Right lobe of liver (tissue), 6 donors: ENCODE data around the gene NTN4. TPM values are rescaled to one million over a fixed set of nuclear protein-coding genes. Genes with fewer than 3 reads are reported as not detected.
"Not testable (repeated sequence)": the region's sequence is repeated elsewhere in the genome, so short reads cannot be mapped to it uniquely, and the experiment has no call there.

Experiments used
- ATAC-seq, 4 donors: fragments of 200-7000 bp; cut with Tn5 transposase; one replicate each; pipeline ENCODE4 v1.9.1; 2020; ENCODE audit warnings: mild to moderate bottlenecking in 4 of 4, moderate library complexity in 4 of 4
- DNase-seq, 3 donors: peaks; one replicate each; pipeline ENCODE4 v3.0.0-alpha.2; 2020
- H3K27ac ChIP-seq, 3 donors: fragments of 200-600 bp; one replicate each; pipeline ENCODE4 v1.8.0; 2022
- H3K27me3 ChIP-seq, 2 donors: fragments of 200-600 bp; one replicate each; pipeline ENCODE4 v1.8.0; 2022
- H3K36me3 ChIP-seq, 4 donors: fragments of 200-600 bp; sonication (generic) in 1 of 4; one replicate each; pipeline versions ENCODE4 v1.5.1 to v1.8.0; 2017 to 2022; ENCODE audit warnings: control low read depth in 1 of 4
- H3K4me1 ChIP-seq, 4 donors: fragments of 200-600 bp; sonication (generic) in 1 of 4; one replicate each; pipeline versions ENCODE4 v1.5.1 to v1.8.0; 2017 to 2022; ENCODE audit warnings: control low read depth in 1 of 4
- H3K4me3 ChIP-seq, 3 donors: fragments of 200-600 bp; one replicate each; pipeline ENCODE4 v1.8.0; 2022
- H3K9me3 ChIP-seq, 4 donors: fragments of 200-600 bp; sonication (generic) in 1 of 4; one replicate each; pipeline versions ENCODE4 v1.5.1 to v1.8.0; 2017 to 2022; ENCODE audit warnings: control low read depth in 1 of 4
- POLR2A ChIP-seq: fragments of 450-650 bp; IDR thresholded peaks from one replicate; pipeline ENCODE4 v1.6.1; 2017; ENCODE audit warnings: antibody characterized with exemption, mild to moderate bottlenecking
- WGBS: methylation state at CpG from one replicate; pipeline ENCODE4 v1.1.6; 2018; ENCODE audit warnings: low coverage, low lambda C conversion rate; ENCODE audit not compliant: insufficient coverage; ENCODE audit errors: missing lambda C conversion rate; 5-methylcytosine and 5-hydroxymethylcytosine counted together
- intact Hi-C, 2 donors: fragments of 100-400 bp; cut with DNase I; formaldehyde crosslinking; loops; one replicate each; pipeline versions ENCODE4 v1.11.2 to v1.14.1; 2022
- total RNA-seq, 6 experiments: library from RNA; depleted of rRNA in 2 of 6; stranded (reverse); fragments of >200 nt in 2 of 6; fragmentation: NEBNext Ultra II Directional in 3 of 6; extraction: Animal tissue kit (Norgen Biotek cat#: 25700) in 3 of 6; gene quantifications; one replicate each; pipeline versions ENCODE4 v1.1.0 to v1.2.4, GENCODE V29; 2016 to 2023
- TF ChIP-seq, protein P1 (sequence below), 4 donors: fragments of 200-600 bp in 3 of 4; fragments of 450-650 bp in 1 of 4; IDR thresholded peaks; one replicate each; pipeline versions ENCODE4 v1.5.1 to v1.8.0; 2016 to 2022; ENCODE audit warnings: antibody characterized with exemption in 4 of 4, mild to moderate bottlenecking in 2 of 4
- donor health status: DM: no; HTN: yes; CAD: no.
- donor health status: DM: no; HTN: no; CAD: no.
- donor health status: DM: no; HTN: no; CAD: no.
- donor health status: DM: no; HTN: yes; CAD: no.
- donor health status: DM: no; HTN: yes; CAD: no.

Gene NTN4
- total RNA-seq, 6 experiments from 2014 or later, result 14.7 to 28.7 (median 18.9) TPM

DNA sequence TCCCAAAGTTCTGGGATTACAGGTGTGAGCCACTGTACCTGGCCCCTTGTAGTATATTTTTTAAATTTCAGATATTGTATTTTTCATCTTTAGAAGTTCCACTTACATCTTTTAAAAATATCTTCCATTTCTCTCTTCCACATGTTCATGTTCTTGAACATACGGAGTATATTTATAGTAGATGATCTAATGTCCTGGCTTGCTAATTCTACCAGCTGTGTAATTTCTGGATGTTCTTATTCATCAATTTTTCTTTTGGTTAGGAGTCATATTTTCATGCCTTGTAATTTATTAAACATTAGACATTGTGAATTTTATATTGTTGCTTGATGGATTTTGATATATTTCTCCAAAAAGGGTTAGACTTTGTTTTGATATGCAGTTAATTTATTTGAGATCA is 30.8 kb downstream of the NTN4 start:
- peaks cover 0 to 12% (median 0%) of the 10 kb centered on the region in 4 donors for H3K4me1 ChIP-seq
- DNase-seq, result no peak
- intact Hi-C loops, result no loop called here
- H3K27me3 ChIP-seq, result no peaks in the 10 kb centered on the region
- no peak for TF ChIP-seq POLR2A
- TF ChIP-seq, protein P1, sequence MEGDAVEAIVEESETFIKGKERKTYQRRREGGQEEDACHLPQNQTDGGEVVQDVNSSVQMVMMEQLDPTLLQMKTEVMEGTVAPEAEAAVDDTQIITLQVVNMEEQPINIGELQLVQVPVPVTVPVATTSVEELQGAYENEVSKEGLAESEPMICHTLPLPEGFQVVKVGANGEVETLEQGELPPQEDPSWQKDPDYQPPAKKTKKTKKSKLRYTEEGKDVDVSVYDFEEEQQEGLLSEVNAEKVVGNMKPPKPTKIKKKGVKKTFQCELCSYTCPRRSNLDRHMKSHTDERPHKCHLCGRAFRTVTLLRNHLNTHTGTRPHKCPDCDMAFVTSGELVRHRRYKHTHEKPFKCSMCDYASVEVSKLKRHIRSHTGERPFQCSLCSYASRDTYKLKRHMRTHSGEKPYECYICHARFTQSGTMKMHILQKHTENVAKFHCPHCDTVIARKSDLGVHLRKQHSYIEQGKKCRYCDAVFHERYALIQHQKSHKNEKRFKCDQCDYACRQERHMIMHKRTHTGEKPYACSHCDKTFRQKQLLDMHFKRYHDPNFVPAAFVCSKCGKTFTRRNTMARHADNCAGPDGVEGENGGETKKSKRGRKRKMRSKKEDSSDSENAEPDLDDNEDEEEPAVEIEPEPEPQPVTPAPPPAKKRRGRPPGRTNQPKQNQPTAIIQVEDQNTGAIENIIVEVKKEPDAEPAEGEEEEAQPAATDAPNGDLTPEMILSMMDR (IDR thresholded peaks at IDR 0.05), result no peak
- H3K27ac ChIP-seq, result no peak overlapping the region
- peaks cover 0 to 5% (median 0%) of the 10 kb centered on the region in 4 donors for H3K9me3 ChIP-seq
- no peaks in the 10 kb centered on the region for H3K36me3 ChIP-seq
- whole genome bisulfite sequencing, result 0% methylated on average over 1 of the region's 1 CpG
- no peak overlapping the region for H3K4me3 ChIP-seq
- no peak for ATAC-seq

DNA sequence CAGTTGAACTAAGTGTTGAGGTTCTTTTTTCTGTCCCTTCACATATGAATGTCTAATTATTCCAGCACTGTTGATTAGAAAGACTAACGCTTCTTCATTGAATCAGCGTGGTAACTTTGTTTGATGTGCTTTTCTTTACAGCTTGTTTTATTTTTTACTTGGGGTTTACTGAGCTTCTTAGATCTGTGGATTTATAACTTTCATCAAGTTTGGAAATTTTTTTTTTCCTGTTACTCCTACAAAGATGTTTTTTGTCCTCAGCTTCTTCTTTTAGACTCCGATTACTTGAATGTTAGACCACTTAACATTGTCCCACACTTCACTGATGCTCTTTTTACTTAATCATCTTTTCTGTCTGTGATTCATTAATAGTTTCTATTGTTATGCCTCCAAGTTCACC is 31.5 kb downstream of the NTN4 start:
- H3K27ac ChIP-seq, result no peak overlapping the region

DNA sequence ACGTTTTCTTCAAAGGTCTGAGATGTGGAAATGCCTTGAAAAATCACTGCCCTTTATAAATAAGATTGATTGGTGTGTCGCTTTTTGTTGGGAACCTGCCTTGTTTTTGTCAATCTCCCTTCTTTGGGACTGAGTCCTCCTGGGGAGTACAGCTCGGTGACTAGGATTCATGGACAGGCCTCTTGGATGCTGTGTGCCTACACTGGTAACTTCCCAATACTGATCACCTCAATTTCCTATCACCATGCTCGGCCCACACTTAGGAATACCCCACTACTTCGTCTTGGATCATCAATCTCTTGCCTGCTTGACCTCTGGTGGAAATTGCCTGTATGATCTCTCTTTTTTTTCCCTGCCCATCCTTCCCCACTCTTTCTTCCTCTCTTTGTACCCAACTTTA is 34.2 kb downstream of the NTN4 start:
- TF ChIP-seq, protein P1 (IDR thresholded peaks at IDR 0.05), result no peak
- TF ChIP-seq POLR2A, result no peak
- no peak for ATAC-seq
- WGBS, result 67% methylated on average over 4 of the region's 5 CpGs

More for the DNA sequence above, 31.5 kb downstream of the NTN4 start:
- H3K4me3 ChIP-seq, result no peak overlapping the region
- ATAC-seq (no peak), DNase-seq (no peak)
- no peaks in the 10 kb centered on the region for H3K27me3 ChIP-seq
- WGBS, result 98% methylated on average over 3 of the region's 3 CpGs
- peaks cover 0 to 5% (median 0%) of the 10 kb centered on the region in 4 donors for H3K9me3 ChIP-seq
- H3K4me1 ChIP-seq, result peaks cover 0 to 12% (median 0%) of the 10 kb centered on the region in 4 donors
- no peaks in the 10 kb centered on the region for H3K36me3 ChIP-seq
- intact Hi-C loops, result no loop called here
- TF ChIP-seq, protein P1 (IDR thresholded peaks at IDR 0.05), result no peak
- TF ChIP-seq POLR2A, result no peak

DNA sequence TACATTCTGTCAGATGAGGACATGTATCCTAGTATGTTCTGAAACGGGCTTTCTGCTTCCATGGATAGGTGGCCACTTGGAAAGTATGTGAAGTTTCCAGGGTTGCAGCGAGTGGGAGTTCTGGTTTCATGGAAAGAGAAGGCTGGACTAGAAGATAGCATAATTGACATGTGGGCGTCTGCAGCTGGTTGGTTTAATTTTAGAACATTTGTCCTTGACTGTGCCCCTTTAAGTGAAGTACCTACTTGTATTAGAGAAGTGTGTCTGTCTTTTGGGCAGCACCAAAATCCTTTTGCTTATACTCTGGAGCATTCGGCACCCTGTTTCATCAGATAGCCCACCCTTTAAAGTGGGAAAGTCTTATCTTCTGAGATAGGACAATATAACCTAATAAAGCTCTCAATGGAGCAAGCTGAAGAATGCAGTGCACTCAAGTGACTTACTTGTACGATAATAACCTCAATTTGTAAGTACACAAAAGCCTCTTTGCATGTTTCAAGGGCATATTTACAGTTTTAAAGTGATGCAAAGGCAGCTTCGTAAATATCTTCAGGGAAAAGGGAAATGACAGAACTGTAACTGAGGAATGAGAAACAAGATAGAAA is 35.2 kb downstream of the NTN4 start:
- intact Hi-C loops, result no loop called here
- no peaks in the 10 kb centered on the region for H3K36me3 ChIP-seq
- TF ChIP-seq, protein P1 (IDR thresholded peaks at IDR 0.05), result no peak
- no peak for TF ChIP-seq POLR2A
- H3K4me1 ChIP-seq, result no peaks in the 10 kb centered on the region
- no peak overlapping the region for H3K4me3 ChIP-seq
- ATAC-seq (no peak), DNase-seq (no peak)
- no peak overlapping the region for H3K27ac ChIP-seq
- no peaks in the 10 kb centered on the region for H3K27me3 ChIP-seq
- 70% methylated on average over 6 of the region's 6 CpGs for WGBS
- peaks cover 0 to 5% (median 0%) of the 10 kb centered on the region in 4 donors for H3K9me3 ChIP-seq

More for the DNA sequence above, 34.2 kb downstream of the NTN4 start:
- H3K27ac ChIP-seq, result no peak overlapping the region
- intact Hi-C loops, result no loop called here
- no peak for DNase-seq
- H3K4me1 ChIP-seq, result no peaks in the 10 kb centered on the region
- no peak overlapping the region for H3K4me3 ChIP-seq
- H3K9me3 ChIP-seq, result peaks cover 0 to 5% (median 0%) of the 10 kb centered on the region in 4 donors
- no peaks in the 10 kb centered on the region for H3K27me3 ChIP-seq
- no peaks in the 10 kb centered on the region for H3K36me3 ChIP-seq

DNA sequence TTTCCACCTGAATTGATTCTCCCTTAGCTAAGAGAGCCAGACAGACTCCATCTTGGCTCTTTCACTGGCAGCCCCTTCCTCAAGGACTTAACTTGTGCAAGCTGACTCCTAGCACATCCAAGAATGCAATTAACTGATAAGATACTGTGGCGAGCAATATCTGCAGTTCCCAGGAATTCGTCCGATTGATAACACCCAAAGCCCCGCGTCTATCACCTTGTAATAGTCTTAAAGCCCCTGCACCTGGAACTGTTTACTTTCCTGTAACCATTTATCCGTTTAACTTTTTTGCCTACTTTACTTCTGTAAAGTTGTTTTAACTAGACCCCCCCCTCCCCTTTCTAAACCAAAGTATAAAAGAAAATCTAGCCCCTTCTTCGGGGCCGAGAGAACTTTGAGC is 44.5 kb downstream of the NTN4 start:
- H3K9me3 ChIP-seq, DNase-seq, H3K27me3 ChIP-seq, H3K4me3 ChIP-seq, H3K36me3 ChIP-seq, ATAC-seq, H3K27ac ChIP-seq, H3K4me1 ChIP-seq, intact Hi-C loops: not testable (repeated sequence)
- 78% methylated on average over 8 of the region's 8 CpGs for WGBS
